ENCODE results near the gene TTC22.

DNA sequence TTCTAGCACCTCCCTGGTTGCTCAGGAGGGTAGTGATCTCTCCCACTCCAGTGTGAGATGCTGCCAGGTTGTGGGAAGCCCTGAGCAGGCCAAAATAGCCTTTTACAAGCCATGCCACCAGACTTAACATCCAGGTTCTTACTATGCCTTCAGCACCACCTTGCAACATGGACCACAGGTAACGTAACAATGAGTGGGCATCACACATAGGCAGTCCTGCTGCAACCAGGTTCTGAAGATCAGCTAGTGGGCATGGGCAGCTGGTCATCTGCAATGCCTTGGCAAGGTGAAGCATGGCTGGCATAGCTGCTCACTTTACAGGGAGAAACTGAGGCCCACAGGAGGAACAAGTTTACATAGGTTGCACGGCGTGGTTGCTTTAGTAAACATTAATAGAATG lies 45.2 kb upstream of the TTC22 start:
- TF ChIP-seq, protein P1, sequence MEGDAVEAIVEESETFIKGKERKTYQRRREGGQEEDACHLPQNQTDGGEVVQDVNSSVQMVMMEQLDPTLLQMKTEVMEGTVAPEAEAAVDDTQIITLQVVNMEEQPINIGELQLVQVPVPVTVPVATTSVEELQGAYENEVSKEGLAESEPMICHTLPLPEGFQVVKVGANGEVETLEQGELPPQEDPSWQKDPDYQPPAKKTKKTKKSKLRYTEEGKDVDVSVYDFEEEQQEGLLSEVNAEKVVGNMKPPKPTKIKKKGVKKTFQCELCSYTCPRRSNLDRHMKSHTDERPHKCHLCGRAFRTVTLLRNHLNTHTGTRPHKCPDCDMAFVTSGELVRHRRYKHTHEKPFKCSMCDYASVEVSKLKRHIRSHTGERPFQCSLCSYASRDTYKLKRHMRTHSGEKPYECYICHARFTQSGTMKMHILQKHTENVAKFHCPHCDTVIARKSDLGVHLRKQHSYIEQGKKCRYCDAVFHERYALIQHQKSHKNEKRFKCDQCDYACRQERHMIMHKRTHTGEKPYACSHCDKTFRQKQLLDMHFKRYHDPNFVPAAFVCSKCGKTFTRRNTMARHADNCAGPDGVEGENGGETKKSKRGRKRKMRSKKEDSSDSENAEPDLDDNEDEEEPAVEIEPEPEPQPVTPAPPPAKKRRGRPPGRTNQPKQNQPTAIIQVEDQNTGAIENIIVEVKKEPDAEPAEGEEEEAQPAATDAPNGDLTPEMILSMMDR (IDR thresholded peaks at IDR 0.05): no peak
- TF ChIP-seq POLR2A (IDR thresholded peaks at IDR 0.05; ENCODE audit: low read depth) (no peak), POLR2AphosphoS5 (IDR thresholded peaks at IDR 0.05) (no peak)

Data from esophagus muscularis mucosa (tissue), 3 donors.